Measurements from ENCODE around the gene KLHL7. TPM values are rescaled to one million over a fixed set of nuclear protein-coding genes. Genes with fewer than 3 reads are reported as not detected.
A peak's percentile ranks its signal among the peaks of the same experiment; 100 is the strongest.

Gene KLHL7
- total RNA-seq, 1 donor from 2014 or later, result 68.9 TPM

GRCh38 chr7:23117841-23118240, 12.3 kb downstream of the KLHL7 start:
- Mint-ChIP-seq H3K27me3 (no peaks in the 10 kb centered on the region), H3K36me3 (ENCODE audit: insufficient read depth) (peaks cover 4% of the 10 kb centered on the region), H3K4me1 (ENCODE audit: low read depth) (peaks cover 6% of the 10 kb centered on the region), H3K27ac (peak overlapping the region; percentile 3), H3K9me3 (ENCODE audit: low read depth) (no peaks in the 10 kb centered on the region), H3K4me3 (ENCODE audit: low read depth) (no peak overlapping the region)
- no peak for TF ChIP-seq CTCF (IDR thresholded peaks at IDR 0.05; ENCODE audit: unreplicated experiment)
- DNase-seq (ENCODE audit: low spot score, unreplicated experiment), result no peak

DNA sequence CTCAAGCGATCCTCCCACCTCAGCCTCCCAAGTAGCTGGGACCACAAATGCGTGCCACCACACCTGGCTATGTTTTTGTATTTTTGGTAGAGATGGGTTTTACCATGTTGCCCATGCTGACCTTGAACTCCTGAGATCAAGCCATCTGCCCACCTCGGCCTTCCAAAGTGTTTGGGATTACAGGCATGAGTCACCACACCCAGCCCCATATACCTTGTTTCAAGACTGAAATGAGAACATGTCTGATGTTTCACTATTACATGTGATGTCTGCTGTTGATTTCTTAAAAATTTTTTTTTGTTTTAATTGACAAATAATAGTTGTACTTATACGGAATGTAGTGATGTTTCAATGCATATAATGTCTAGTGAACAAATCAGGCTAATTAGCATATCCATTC, 14.5 kb downstream of the KLHL7 start:
- H3K4me3 Mint-ChIP-seq (ENCODE audit: low read depth), result no peak overlapping the region
- no peak overlapping the region for H3K27ac Mint-ChIP-seq
- H3K27me3 Mint-ChIP-seq, result no peaks in the 10 kb centered on the region
- no peak for DNase-seq (ENCODE audit: low spot score, unreplicated experiment)
- no peak for TF ChIP-seq CTCF (IDR thresholded peaks at IDR 0.05; ENCODE audit: unreplicated experiment)
- peaks cover 4% of the 10 kb centered on the region for H3K4me1 Mint-ChIP-seq (ENCODE audit: low read depth)
- H3K9me3 Mint-ChIP-seq (ENCODE audit: low read depth), result no peaks in the 10 kb centered on the region
- peaks cover 8% of the 10 kb centered on the region for H3K36me3 Mint-ChIP-seq (ENCODE audit: insufficient read depth)

GRCh38 chr7:23121165-23121564, 15.6 kb downstream of the KLHL7 start:
- Mint-ChIP-seq H3K27ac (no peak overlapping the region), H3K4me3 (ENCODE audit: low read depth) (no peak overlapping the region), H3K4me1 (ENCODE audit: low read depth) (peaks cover 4% of the 10 kb centered on the region), H3K36me3 (ENCODE audit: insufficient read depth) (peaks cover 10% of the 10 kb centered on the region), H3K27me3 (no peaks in the 10 kb centered on the region), H3K9me3 (ENCODE audit: low read depth) (no peaks in the 10 kb centered on the region)
- DNase-seq (ENCODE audit: low spot score, unreplicated experiment), result no peak
- TF ChIP-seq CTCF (IDR thresholded peaks at IDR 0.05; ENCODE audit: unreplicated experiment), result no peak

DNA sequence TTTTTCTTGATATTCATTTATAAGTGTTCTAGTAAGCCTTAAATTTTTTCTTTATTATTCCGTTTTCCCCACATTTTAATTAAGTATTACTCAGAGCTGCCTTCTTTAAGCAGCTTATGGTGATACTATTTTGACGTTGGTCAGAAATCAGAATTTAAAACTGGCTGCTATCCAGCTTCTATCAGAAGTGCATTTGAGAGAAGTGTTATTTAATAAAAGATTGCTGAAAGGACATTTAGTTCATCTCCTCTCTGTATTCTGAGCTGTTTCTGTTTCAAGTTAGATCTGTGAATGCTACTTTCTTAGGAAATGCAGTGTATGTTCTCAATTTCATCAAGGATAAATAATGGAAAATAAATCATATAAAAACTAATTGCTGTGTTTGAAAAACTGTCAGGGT, 17.4 kb downstream of the KLHL7 start:
- peaks cover 18% of the 10 kb centered on the region for H3K36me3 Mint-ChIP-seq (ENCODE audit: insufficient read depth)
- H3K4me3 Mint-ChIP-seq (ENCODE audit: low read depth), result no peak overlapping the region
- no peak overlapping the region for H3K27ac Mint-ChIP-seq
- no peaks in the 10 kb centered on the region for H3K27me3 Mint-ChIP-seq
- no peaks in the 10 kb centered on the region for H3K4me1 Mint-ChIP-seq (ENCODE audit: low read depth)
- no peaks in the 10 kb centered on the region for H3K9me3 Mint-ChIP-seq (ENCODE audit: low read depth)
- no peak for DNase-seq (ENCODE audit: low spot score, unreplicated experiment)
- no peak for TF ChIP-seq CTCF (IDR thresholded peaks at IDR 0.05; ENCODE audit: unreplicated experiment)

- no peak for DNase-seq (ENCODE audit: low spot score, unreplicated experiment)
- Mint-ChIP-seq H3K27me3 (no peaks in the 10 kb centered on the region), H3K36me3 (ENCODE audit: insufficient read depth) (peaks cover 21% of the 10 kb centered on the region), H3K4me1 (ENCODE audit: low read depth) (no peaks in the 10 kb centered on the region), H3K27ac (no peak overlapping the region), H3K4me3 (ENCODE audit: low read depth) (no peak overlapping the region), H3K9me3 (ENCODE audit: low read depth) (no peaks in the 10 kb centered on the region)
- TF ChIP-seq CTCF (IDR thresholded peaks at IDR 0.05; ENCODE audit: unreplicated experiment), result no peak
Observed at GRCh38 chr7:23123465-23123864, 17.9 kb downstream of the KLHL7 start.
